Endothelial cell of umbilical vein (primary cell): ENCODE data around the gene KAZN.

Source experiments
- EZH2 ChIP-seq: IDR thresholded peaks from 2 replicates; pipeline ENCODE4 v1.6.1; 2012; ENCODE audit warnings: borderline replicate concordance, low read depth, mild to moderate bottlenecking, moderate library complexity, low read length, inconsistent platforms; ENCODE audit not compliant: severe bottlenecking
- FOS ChIP-seq: IDR thresholded peaks from 2 replicates; pipeline ENCODE4 v1.6.1; 2011; ENCODE audit warnings: mild to moderate bottlenecking, low read length, moderate library complexity, borderline replicate concordance; ENCODE audit not compliant: insufficient read depth
- GATA2 ChIP-seq: IDR thresholded peaks from 2 replicates; pipeline ENCODE4 v1.7.0; 2011; ENCODE audit warnings: low read depth, mild to moderate bottlenecking, moderate library complexity, mixed read lengths, low read length; ENCODE audit not compliant: insufficient read length, insufficient read depth
- JUN ChIP-seq: IDR thresholded peaks from 2 replicates; pipeline ENCODE4 v1.6.1; 2011; ENCODE audit warnings: borderline replicate concordance, low read depth; ENCODE audit not compliant: insufficient read length, insufficient read depth
- MYC ChIP-seq: IDR thresholded peaks from one replicate; pipeline ENCODE4 v1.6.1; 2011; ENCODE audit warnings: mild to moderate bottlenecking, low read depth, low read length
- POLR2A ChIP-seq: IDR thresholded peaks from 2 replicates; pipeline ENCODE4 v1.6.1; 2012; ENCODE audit warnings: low read depth, mild to moderate bottlenecking, control low read depth, low read length
- POLR2AphosphoS5 ChIP-seq: IDR thresholded peaks from 2 replicates; pipeline ENCODE4 v1.6.1; 2012; ENCODE audit warnings: low read depth, mild to moderate bottlenecking, control low read depth, low read length, moderate library complexity; ENCODE audit not compliant: insufficient read depth
- TF ChIP-seq, protein P1 (sequence below), 2 donors: IDR thresholded peaks; 1 replicate in 1 of 2; 2 replicates in 1 of 2; pipeline ENCODE4 v1.5.1; 2011; ENCODE audit warnings: low read length in 2 of 2, mild to moderate bottlenecking in 2 of 2, moderate library complexity in 2 of 2, control low read depth in 1 of 2, inconsistent platforms in 1 of 2, low read depth in 1 of 2; ENCODE audit not compliant: insufficient read depth in 1 of 2; ENCODE audit errors: extremely low read depth in 1 of 2
- TF ChIP-seq, protein P2 (sequence below): IDR thresholded peaks from 2 replicates; pipeline ENCODE4 v1.6.1; 2011; ENCODE audit not compliant: insufficient read depth, insufficient read length

DNA sequence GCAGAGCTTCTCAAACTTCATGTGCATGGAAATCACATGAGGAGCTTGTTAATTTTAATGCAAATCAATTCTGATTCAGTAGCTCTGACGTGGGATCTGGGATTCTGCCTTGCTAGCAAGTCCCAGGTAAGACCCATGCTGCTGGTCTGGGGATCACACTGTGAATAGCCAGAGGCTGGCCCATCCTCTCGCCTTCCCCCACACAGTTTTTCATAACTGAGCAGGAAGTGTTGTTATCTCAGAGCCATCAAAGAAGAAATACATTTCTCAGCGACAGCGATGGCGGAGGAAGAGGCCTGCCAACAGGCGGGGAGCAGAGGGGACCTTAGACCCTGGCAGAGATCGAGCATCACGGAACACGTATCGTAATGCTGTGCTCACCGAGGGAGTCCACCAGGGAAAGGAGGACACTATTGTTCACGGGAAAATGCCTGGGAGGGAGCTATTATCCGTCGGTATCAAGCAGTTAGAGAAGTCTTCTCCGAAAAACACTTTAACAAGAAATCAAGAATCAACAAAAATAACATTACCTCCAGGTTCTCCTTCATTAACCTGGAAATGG lies 286.2 kb downstream of the KAZN start:
- no peak for TF ChIP-seq EZH2
- TF ChIP-seq, protein P1, sequence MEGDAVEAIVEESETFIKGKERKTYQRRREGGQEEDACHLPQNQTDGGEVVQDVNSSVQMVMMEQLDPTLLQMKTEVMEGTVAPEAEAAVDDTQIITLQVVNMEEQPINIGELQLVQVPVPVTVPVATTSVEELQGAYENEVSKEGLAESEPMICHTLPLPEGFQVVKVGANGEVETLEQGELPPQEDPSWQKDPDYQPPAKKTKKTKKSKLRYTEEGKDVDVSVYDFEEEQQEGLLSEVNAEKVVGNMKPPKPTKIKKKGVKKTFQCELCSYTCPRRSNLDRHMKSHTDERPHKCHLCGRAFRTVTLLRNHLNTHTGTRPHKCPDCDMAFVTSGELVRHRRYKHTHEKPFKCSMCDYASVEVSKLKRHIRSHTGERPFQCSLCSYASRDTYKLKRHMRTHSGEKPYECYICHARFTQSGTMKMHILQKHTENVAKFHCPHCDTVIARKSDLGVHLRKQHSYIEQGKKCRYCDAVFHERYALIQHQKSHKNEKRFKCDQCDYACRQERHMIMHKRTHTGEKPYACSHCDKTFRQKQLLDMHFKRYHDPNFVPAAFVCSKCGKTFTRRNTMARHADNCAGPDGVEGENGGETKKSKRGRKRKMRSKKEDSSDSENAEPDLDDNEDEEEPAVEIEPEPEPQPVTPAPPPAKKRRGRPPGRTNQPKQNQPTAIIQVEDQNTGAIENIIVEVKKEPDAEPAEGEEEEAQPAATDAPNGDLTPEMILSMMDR (IDR thresholded peaks at IDR 0.05; ENCODE audit: extremely low read depth in 1 of 2, insufficient read depth in 1 of 2, low read depth in 1 of 2, low read length in 2 of 2) = no peak
- no peak for TF ChIP-seq POLR2A
- TF ChIP-seq, protein P2, sequence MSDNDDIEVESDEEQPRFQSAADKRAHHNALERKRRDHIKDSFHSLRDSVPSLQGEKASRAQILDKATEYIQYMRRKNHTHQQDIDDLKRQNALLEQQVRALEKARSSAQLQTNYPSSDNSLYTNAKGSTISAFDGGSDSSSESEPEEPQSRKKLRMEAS = no peak
- TF ChIP-seq GATA2 = no peak
- no peak for TF ChIP-seq MYC
- no peak for TF ChIP-seq POLR2AphosphoS5
- no peak for TF ChIP-seq JUN
- no peak for TF ChIP-seq FOS
